Hematopoietic multipotent progenitor cell treated with erythropoietin and hydrocortisone succinate and interleukin-3 and kit ligand, for 6 days (in vitro differentiated cells): Measurements from ENCODE around the gene CRB3.
A peak's percentile ranks its signal among the peaks of the same experiment; 100 is the strongest.
"Not testable (repeated sequence)": the region's sequence is repeated elsewhere in the genome, so short reads cannot be mapped to it uniquely, and the experiment has no call there.

Experiments used
- DNase-seq: peaks from one replicate; pipeline ENCODE4 v3.0.0-alpha.2; 2015

Gene CRB3

GRCh38 chr19:6498294-6499036, 34.4 kb downstream of the CRB3 start:
- DNase-seq = peak; percentile 66

GRCh38 chr19:6499052-6499790, 35.1 kb downstream of the CRB3 start:
- no peak for DNase-seq

GRCh38 chr19:6500837-6501739, 37.0 kb downstream of the CRB3 start:
- no peak for DNase-seq

GRCh38 chr19:6501740-6502648, 37.9 kb downstream of the CRB3 start, which contains the start of gene TUBB4A:
TUBB4A (minus strand) TSS chr19:6502309; CDS start chr19:6502212, 97 bp downstream.
- no peak for DNase-seq

GRCh38 chr19:6503407-6504201, 39.5 kb downstream of the CRB3 start:
- no peak for DNase-seq

- not testable (repeated sequence) for DNase-seq
Measured at GRCh38 chr19:6508028-6508771, 44.1 kb downstream of the CRB3 start.

GRCh38 chr19:6509118-6509971, 45.3 kb downstream of the CRB3 start:
- no peak for DNase-seq

GRCh38 chr19:6510618-6511017, 46.5 kb downstream of the CRB3 start:
- no peak for DNase-seq

GRCh38 chr19:6514089-6514488, 50.0 kb downstream of the CRB3 start:
- no peak for DNase-seq

- no peak for DNase-seq
Measured at GRCh38 chr19:6514926-6515544, 51.0 kb downstream of the CRB3 start.

- DNase-seq = peak; percentile 99
Measured at GRCh38 chr19:6516018-6516658, 52.1 kb downstream of the CRB3 start.
